Embryonic facial prominence (tissue), 1 donor: ENCODE results near the gene INSIG1.

Source experiments
- DNase-seq: peaks from one replicate; pipeline ENCODE4 v3.0.0-alpha.2; 2016; ENCODE audit errors: extremely low spot score

INSIG1 gene

DNA sequence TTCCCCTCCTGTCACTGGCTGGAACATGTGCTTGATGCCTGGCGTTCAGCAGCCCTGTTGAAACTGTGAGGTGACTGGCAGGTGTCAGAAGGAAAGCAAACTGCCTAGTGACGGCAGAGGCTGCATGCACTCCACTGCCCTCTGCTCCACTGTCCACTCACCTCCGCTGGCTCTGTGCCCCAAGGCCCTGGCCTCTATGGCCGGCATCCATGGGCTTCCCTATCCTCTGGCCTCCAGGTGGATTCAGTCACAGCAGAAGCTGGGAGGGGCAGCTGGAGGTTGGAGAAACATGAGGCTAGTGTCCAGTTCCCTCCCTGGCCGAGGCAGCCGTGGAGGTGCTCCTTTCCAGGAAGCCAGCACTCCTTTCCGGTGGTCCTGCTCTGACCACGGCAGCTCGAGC lies 31.2 kb upstream of the INSIG1 start:
- no peak for DNase-seq

DNA sequence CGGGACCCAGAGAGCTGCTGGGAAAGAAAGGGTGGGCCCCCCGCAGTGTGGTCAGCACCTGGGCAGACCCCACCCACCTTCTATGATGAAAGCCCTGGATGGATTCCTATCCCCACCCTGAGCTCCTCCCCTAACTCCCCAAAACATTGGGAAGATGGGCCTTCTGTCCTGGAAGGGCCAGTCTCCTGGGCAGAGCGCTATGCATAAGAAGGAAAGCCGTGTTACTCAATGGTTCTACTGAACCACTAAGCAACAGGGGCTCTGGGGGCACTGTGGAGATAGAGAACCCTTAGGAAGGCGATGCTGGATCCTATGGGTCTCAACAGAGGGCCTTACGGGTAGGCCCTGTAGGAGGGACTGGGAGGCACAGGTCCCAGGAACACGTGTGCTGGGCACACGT lies 30.7 kb upstream of the INSIG1 start:
- no peak for DNase-seq

- no peak for DNase-seq
These were observed 30.2 kb upstream of the INSIG1 start for GRCh38 chr7:155267436-155267835.

GRCh38 chr7:155268211-155268610 lies 29.5 kb upstream of the INSIG1 start:
- DNase-seq, result no peak

DNA sequence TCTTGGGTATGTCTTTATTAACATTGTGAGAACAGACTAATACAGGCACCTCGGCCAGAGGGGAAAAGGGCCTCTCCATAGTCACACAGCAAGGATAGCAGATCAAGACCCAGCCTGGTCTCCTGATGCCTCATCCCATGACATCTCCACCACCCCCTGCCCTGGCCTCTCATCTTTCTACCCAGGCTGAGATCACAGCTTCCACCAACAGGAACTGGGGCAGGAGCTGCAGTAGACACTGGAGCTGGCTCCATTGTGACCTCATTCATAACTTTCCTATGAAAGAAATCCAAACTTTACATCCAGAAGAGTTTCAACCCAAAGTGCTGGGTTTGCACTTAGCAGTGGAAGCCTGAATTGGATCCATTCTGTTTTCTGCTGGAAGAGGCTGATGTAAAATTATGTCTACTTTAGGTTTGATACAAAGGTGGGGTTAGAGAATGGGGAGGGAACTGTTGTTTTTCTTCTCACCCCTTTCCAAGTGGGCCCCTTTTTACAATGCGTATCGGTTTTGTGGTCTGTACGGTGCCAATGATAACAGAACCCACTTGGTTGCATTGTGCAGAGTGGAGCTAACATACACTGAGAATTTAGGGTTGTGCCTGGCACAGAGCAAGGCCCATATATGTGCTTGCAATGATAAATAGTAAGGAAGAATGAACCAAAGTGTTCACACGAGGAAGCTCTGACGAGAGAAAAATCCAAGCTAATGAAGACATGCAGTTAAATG lies 28.6 kb upstream of the INSIG1 start:
- no peak for DNase-seq

- DNase-seq, result no peak
These were observed 27.7 kb upstream of the INSIG1 start for GRCh38 chr7:155269766-155270585.

- DNase-seq, result no peak
These were observed 26.8 kb upstream of the INSIG1 start for GRCh38 chr7:155270861-155271260.

GRCh38 chr7:155274633-155275355 lies 22.9 kb upstream of the INSIG1 start:
- no peak for DNase-seq

GRCh38 chr7:155276042-155276799 lies 21.5 kb upstream of the INSIG1 start:
- DNase-seq, result no peak

DNA sequence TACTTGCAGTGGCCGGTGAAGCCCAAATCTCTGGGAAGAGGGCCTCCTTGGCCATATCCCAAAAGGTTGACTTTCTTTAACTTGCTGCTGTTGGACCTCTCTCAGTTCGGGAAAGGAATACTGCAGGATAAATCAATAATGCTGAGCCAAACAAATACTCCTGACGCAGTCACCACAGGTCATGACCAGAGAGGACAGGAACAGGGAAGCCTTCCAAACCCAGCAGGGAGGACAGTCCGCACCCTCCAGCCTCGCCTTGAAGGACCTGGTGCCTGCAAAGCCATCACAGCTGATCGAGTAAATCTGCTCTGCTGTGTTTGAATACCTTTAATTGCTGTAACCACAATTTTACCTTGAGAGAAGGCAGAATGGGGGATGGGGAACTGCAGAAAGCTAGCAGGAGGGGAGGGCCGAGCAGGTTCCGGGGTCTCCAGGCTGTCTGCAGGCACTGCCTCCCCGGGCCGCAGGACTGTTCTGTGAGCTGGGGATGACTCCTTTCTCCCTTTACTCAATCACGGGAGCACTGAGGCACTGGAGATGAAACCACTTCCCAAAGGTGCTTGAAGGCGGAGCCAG lies 20.8 kb upstream of the INSIG1 start:
- DNase-seq, result no peak

DNA sequence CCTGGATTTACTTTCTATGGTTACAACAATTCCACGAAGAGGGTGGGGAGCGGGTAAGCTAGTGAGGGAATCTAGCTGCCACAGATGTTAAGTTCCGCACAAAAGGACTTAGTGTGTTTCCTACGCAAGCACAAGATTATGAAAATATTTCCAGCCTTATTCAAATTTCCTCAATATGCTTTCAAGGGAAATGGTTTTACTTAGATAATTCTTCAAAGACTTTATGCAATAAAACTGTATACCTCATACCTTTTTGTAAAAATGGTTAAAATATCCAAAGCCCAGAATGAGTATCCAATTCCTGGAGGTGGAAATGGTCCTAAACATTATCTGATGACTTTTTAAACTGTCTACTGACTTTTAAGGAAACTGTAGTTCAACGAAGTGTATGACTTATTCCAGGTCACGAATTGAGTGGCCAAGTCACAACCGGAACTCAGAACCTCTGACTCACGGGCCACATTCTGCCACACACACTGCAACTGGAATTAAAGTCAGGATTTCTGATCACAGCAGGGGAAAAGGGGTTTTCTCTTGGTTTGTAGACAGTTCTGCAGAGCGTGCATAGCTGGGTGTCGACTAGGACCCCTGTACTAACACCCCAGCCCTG lies 20.2 kb upstream of the INSIG1 start:
- no peak for DNase-seq

DNA sequence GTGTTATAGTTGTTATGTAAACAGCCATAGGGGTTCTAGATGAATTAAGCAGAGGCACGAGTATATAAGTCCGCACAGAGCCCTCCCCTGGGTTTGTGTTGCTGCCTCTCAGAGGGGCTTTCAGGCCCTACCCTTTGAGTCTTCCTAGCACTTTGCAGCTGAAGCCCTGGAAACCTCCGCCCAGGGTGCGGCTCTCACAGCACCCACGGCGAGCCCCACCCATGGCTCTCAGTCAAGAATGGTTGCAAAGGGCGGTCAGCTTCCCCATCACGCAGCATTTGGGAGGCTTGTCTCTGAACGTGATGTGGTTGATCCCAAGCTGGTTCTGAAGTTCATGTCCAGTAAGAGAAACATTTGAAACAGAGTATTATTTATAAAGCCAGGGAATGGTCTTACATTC lies 18.8 kb upstream of the INSIG1 start:
- DNase-seq, result no peak

GRCh38 chr7:155279787-155280445 lies 17.8 kb upstream of the INSIG1 start:
- DNase-seq, result no peak

DNA sequence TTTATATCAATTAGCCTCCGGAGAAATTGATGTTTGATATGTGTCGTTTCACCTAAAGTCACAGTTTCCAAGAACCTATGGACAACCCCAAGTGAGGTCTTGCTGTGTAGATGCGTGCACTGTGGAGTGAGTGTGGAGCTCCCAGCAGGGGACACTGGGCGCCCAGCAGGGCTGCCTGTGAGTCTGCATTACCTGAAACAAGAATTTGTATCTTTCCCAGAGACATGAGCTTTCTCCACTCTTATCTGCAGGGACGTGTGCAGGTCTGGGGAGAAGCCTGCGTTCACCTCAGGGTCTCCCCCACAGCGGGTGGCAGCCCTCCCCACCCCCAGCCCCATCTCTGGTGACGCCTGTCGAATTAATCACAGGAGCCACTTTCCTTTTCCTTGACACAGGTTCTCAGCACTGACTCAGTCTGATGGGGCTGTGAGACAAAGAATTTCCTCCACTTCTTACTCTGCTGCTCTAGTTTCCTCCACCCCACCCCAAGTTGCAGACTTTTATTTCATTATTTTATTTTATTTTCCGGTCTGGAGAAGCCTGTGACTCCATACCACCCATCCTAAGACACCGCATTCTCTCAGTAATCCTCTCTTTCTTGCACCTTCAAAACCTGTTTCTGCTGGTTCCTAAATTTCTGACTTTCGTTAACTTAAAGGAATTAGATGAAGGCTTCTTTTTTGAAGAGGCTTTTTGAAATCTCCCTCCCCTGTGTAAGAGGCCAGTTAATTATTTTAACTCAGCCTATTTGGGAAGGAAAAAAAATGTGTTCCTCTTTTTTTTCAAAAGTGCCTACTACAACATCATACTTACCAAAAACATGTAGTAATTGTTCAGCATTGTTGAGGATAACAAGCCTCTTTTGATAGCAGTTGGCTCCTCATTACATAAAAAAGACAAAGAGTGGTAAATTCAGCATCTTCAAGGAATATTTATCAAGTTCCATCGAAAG lies 17.0 kb upstream of the INSIG1 start:
- DNase-seq, result no peak

GRCh38 chr7:155281398-155281969 lies 16.2 kb upstream of the INSIG1 start:
- no peak for DNase-seq

DNA sequence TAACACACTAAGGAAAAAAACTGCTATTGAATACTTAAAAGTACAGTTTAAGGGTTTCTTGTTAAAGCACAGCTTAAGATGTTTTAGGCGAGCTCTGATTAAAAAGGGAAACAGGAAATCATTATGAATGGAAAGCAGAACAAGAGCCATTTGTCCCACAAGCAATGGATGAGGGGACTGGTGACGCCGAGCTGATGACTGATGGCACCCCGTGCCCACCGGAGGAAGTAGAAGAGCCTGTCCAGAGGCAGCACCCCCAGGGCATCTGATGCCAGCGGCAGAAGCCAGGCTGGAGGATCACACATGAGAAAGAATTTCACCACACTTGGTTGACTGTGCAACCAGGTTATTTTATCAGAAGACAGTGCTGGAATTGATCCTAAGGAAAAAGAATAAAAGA lies 15.0 kb upstream of the INSIG1 start:
- no peak for DNase-seq

GRCh38 chr7:155283565-155284194 lies 14.0 kb upstream of the INSIG1 start:
- no peak for DNase-seq

- no peak for DNase-seq
These were observed 13.0 kb upstream of the INSIG1 start for GRCh38 chr7:155284496-155285274.
